HG02943 (cell line): ENCODE data around the gene TARS2.

Experiments used
- ATAC-seq: cut with Tn5 transposase; IDR thresholded peaks from one replicate; pipeline ENCODE4 v1.9.1; 2021; ENCODE audit warnings: mild to moderate bottlenecking, low read depth, moderate library complexity; ENCODE audit not compliant: unreplicated experiment

TARS2 gene

DNA sequence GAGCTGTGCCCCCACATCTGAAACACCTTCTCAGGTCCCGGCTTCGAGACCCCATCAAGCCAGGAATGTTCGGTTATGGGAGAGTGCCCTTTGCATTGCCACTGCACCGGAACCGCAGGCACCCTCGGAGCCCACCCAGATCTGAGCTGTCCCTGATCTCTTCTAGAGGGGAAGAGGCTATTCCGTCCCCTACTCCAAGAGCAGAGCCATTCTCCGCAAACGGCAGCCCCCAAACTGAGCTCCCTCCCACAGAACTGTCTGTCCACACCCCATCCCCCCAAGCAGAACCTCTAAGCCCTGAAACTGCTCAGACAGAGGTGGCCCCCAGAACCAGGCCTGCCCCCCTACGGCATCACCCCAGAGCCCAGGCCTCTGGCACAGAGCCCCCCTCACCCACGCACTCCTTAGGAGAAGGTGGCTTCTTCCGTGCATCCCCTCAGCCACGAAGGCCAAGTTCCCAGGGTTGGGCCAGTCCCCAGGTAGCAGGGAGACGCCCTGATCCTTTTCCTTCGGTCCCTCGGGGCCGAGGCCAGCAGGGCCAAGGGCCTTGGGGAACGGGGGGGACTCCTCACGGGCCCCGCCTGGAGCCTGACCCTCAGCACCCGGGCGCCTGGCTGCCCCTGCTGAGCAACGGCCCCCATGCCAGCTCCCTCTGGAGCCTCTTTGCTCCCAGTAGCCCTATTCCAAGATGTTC is 66.3 kb downstream of the TARS2 start:
- ATAC-seq, result no peak

DNA sequence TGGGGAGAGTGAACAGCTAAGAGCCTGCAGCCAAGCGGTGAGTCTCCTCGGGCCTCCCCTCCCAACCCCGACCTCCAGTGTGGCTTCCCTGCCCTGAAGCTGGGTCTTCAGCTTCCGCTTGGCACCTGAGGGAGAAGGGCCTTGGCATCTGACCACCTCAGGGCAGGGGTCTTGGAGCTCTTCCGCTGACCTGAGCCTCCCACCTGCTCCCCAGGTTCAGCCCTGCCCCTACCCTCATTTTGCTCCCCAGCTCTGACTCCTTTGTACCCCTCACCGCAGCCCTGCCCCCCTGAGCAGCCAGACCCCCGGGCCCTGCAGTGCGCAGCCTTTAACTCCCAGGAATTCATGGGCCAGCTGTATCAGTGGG is 66.8 kb downstream of the TARS2 start:
- no peak for ATAC-seq

DNA sequence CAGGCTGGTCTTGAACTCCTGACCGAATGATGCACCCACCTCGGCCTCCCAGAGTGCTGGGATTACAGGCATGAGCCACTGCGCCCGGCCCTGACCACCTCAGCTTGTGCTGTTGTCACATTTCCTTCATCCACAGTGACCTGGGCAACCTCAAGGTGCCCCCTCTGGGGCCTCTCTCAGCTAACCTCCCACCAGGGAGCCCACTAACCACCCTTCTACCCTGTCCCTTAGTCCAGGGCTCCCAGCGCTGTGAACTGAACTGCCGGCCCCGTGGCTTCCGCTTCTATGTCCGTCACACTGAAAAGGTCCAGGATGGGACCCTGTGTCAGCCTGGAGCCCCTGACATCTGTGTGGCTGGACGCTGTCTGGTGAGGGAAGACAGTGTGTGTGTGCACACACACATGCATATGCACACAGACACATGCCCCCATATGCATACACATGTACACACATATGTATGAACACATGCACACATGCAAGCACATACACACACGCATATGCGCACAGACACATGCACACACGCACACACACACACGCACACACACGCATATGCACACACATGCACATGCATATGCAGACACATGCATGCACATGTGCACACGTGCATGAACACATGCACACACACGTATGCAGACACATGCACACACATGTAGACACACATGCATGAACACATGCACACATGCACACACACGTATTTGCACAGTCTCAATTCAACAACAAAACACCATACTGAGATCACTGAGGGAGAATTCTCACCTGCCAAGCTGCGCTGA is 68.2 kb downstream of the TARS2 start:
- no peak for ATAC-seq

DNA sequence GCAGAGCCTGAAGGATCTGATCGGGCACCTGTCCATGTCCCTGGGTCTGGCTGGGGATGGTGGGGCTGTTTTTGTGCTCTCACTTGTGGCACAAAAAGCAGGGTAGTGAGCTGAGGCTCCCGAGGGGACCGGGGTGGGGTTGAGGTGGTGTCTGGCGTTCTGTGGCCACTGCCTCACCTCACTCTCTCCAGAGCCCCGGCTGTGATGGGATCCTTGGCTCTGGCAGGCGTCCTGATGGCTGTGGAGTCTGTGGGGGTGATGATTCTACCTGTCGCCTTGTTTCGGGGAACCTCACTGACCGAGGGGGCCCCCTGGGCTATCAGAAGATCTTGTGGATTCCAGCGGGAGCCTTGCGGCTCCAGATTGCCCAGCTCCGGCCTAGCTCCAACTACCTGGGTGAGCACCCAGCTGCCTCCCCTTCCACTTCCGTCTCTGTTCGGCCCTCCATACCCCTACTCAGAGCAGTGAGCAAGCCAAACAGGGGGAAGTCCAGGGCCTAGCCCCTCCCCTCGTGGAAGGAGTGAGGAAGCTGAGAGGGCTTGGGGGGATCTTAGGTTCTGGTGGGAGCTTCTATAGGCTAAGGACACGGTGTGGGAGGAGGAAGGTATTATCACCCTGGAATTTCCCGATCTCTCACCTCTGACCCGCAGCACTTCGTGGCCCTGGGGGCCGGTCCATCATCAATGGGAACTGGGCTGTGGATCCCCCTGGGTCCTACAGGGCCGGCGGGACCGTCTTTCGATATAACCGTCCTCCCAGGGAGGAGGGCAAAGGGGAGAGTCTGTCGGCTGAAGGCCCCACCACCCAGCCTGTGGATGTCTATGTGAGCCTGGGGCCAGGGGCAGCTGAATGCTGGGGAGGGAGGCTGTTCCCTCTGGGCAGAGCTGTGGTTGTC is 69.0 kb downstream of the TARS2 start:
- ATAC-seq, result no peak

DNA sequence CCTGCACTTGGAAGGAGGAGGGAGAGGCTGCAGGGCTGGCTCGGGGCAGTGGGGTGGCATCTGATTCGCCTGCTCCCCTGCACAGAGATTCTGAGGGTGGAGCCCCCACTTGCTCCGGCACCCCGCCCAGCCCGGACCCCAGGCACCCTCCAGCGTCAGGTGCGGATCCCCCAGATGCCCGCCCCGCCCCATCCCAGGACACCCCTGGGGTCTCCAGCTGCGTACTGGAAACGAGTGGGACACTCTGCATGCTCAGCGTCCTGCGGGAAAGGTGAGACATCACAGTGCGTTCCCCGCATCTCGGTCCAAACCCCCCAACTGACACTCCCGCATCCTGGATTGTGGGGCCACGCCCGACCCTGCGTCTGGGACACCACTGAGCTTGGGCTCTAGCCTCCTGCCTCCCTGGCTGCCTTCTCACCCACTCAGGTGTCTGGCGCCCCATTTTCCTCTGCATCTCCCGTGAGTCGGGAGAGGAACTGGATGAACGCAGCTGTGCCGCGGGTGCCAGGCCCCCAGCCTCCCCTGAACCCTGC is 69.9 kb downstream of the TARS2 start:
- no peak for ATAC-seq
